Lower lobe of right lung (tissue), 2 donors: ENCODE measurements around the gene MYRIP. TPM values are rescaled to one million over a fixed set of nuclear protein-coding genes. Genes with fewer than 3 reads are reported as not detected.

Experiments
- ATAC-seq, 2 donors: fragments of 200-7000 bp; cut with Tn5 transposase; one replicate each; pipeline ENCODE4 v1.9.1; 2020 to 2022; ENCODE audit warnings: mild to moderate bottlenecking in 2 of 2, moderate library complexity in 2 of 2
- DNase-seq: peaks from one replicate; pipeline ENCODE4 v3.0.0-alpha.2; 2020
- H3K27ac ChIP-seq: fragments of 200-600 bp; one replicate; pipeline ENCODE4 v1.8.0; 2022
- H3K27me3 ChIP-seq: fragments of 200-600 bp; one replicate; pipeline ENCODE4 v1.8.0; 2022; ENCODE audit warnings: low read depth
- H3K36me3 ChIP-seq: fragments of 200-600 bp; one replicate; pipeline ENCODE4 v1.8.0; 2022; ENCODE audit warnings: mild to moderate bottlenecking
- H3K4me1 ChIP-seq: fragments of 200-600 bp; one replicate; pipeline ENCODE4 v1.8.0; 2022
- H3K4me3 ChIP-seq: fragments of 200-600 bp; one replicate; pipeline ENCODE4 v1.8.0; 2022; ENCODE audit warnings: mild to moderate bottlenecking
- H3K9me3 ChIP-seq: fragments of 200-600 bp; one replicate; pipeline ENCODE4 v1.8.0; 2022
- intact Hi-C: fragments of 100-400 bp; cut with DNase I; formaldehyde crosslinking; loops from one replicate; pipeline ENCODE4 v1.11.0; 2022
- total RNA-seq: library from RNA; stranded (reverse); fragmentation: NEBNext Ultra II Directional; extraction: Animal tissue kit (Norgen Biotek cat#: 25700); gene quantifications from one replicate; pipeline ENCODE4 v1.2.1, GENCODE V29; 2021
- TF ChIP-seq, protein P1 (sequence below): fragments of 200-600 bp; IDR thresholded peaks from one replicate; pipeline ENCODE4 v1.8.0; 2022; ENCODE audit warnings: antibody characterized with exemption, mild to moderate bottlenecking
- donor health status: DM: no; HTN: yes; CAD: no; lungs with severe emphysema.

Gene MYRIP
- total RNA-seq, 1 donor from 2014 or later, result 1.8 TPM

DNA sequence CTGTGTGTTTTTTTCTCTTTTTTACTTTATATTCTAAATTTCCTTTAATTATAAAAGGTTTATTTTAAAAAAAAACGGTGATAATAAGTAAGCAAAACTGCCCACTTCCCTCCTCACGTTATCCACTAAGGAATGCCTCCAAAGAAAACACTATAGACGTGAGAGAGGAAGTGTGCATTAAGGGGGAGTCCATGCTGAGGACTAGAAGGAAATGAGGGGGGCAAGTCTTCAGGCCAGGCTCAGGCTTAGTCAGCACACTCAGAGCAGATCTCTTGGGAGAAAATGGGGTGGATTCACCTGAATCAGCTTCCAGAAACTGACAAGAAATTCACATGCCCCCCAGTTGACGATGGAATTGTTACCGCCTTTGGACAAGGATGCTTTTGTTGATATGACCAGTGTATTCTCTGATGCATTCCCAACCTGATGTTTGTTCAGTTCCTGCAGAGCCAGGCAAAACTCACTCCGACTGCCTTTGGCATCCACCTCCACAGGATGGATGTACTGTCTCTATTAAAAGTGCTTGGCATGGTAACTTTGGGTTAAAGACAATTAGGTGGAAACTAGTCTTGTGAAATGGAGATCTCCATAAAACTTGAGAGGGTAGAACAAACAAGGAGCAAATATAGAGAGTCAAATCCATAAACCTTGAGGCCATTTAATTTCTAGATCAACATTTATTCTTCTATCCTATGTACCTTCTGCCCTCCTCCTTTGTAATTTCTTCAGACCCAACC, 167.8 kb downstream of the MYRIP start:
- no peaks in the 10 kb centered on the region for H3K36me3 ChIP-seq
- H3K4me3 ChIP-seq, result no peak overlapping the region
- H3K9me3 ChIP-seq, result no peaks in the 10 kb centered on the region
- ATAC-seq (no peak), DNase-seq (no peak)
- TF ChIP-seq, protein P1, sequence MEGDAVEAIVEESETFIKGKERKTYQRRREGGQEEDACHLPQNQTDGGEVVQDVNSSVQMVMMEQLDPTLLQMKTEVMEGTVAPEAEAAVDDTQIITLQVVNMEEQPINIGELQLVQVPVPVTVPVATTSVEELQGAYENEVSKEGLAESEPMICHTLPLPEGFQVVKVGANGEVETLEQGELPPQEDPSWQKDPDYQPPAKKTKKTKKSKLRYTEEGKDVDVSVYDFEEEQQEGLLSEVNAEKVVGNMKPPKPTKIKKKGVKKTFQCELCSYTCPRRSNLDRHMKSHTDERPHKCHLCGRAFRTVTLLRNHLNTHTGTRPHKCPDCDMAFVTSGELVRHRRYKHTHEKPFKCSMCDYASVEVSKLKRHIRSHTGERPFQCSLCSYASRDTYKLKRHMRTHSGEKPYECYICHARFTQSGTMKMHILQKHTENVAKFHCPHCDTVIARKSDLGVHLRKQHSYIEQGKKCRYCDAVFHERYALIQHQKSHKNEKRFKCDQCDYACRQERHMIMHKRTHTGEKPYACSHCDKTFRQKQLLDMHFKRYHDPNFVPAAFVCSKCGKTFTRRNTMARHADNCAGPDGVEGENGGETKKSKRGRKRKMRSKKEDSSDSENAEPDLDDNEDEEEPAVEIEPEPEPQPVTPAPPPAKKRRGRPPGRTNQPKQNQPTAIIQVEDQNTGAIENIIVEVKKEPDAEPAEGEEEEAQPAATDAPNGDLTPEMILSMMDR, result no peak
- intact Hi-C loops, result no loop called here
- H3K27me3 ChIP-seq, result no peaks in the 10 kb centered on the region
- no peaks in the 10 kb centered on the region for H3K4me1 ChIP-seq
- no peak overlapping the region for H3K27ac ChIP-seq

DNA sequence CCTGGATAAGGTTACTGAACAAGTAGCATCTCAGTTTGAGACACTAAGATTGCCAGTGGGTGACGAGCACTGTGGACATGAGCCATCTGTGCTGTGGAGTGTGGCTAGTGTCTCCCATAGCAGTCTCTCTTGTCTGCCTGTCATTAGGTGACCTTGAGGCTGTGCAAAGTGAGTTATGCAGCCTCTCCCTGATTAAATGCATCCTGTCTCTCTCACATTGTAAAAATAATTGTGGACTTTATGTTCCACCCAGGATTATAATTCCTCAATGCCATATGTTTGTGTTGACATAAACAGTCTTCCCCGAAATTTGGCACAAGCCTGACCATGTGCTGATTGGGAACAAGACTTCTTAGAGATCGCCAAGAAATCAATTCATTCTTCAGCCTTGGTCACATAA, 168.9 kb downstream of the MYRIP start:
- H3K4me1 ChIP-seq, result no peaks in the 10 kb centered on the region
- intact Hi-C loops, result no loop called here
- H3K9me3 ChIP-seq, result no peaks in the 10 kb centered on the region
- TF ChIP-seq, protein P1, result no peak
- DNase-seq (no peak), ATAC-seq (no peak)
- H3K4me3 ChIP-seq, result no peak overlapping the region
- no peaks in the 10 kb centered on the region for H3K36me3 ChIP-seq
- H3K27ac ChIP-seq, result no peak overlapping the region
- no peaks in the 10 kb centered on the region for H3K27me3 ChIP-seq

DNA sequence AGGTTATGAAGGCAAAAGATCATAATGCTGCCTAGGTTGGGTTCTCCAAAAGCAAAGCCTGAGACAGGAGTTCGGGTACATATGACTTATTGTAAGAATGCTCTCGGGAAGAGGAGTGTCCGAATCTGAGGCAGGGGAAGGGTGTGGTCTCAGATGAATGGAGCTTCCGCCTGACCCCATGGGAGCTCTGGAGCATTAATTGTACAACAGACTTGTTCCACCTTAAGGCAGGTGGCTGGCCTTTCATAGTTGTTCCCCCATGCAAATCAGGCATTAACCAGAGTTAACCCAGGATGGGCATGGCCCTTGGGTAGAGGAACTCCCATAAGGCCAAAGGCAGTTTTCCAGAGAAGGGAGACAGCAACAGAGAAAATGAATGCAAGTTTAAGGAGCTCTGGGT, 170.6 kb downstream of the MYRIP start:
- Histone ChIP-seq H3K4me1 (no peaks in the 10 kb centered on the region), H3K4me3 (no peak overlapping the region), H3K27me3 (no peaks in the 10 kb centered on the region), H3K9me3 (no peaks in the 10 kb centered on the region), H3K27ac (no peak overlapping the region), H3K36me3 (no peaks in the 10 kb centered on the region)
- DNase-seq (no peak), ATAC-seq (no peak)
- TF ChIP-seq, protein P1, result no peak
- intact Hi-C loops, result no loop called here

DNA sequence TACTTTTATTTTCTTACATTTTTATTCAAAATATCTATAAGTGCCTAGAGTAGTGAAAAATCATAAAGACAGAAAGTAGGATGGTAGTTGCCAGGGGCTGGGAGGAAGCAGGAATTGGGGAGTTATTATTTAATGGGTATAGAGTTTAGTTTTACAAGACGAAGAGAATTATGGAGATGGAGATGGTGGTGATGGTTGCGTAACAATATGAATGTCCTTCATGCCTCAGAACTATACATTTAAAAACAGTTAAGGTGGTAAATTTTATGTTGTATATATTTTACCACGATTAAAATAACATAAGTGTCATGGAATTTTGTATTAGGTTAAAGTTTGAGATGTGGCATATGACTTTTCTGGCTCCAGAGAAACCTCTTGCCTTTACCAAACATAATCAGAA, 171.4 kb downstream of the MYRIP start:
- Histone ChIP-seq H3K9me3 (no peaks in the 10 kb centered on the region), H3K4me3 (no peak overlapping the region), H3K4me1 (no peaks in the 10 kb centered on the region), H3K36me3 (no peaks in the 10 kb centered on the region), H3K27me3 (no peaks in the 10 kb centered on the region), H3K27ac (no peak overlapping the region)
- TF ChIP-seq, protein P1, result no peak
- DNase-seq, result no peak
- no peak for ATAC-seq
- intact Hi-C loops, result no loop called here

DNA sequence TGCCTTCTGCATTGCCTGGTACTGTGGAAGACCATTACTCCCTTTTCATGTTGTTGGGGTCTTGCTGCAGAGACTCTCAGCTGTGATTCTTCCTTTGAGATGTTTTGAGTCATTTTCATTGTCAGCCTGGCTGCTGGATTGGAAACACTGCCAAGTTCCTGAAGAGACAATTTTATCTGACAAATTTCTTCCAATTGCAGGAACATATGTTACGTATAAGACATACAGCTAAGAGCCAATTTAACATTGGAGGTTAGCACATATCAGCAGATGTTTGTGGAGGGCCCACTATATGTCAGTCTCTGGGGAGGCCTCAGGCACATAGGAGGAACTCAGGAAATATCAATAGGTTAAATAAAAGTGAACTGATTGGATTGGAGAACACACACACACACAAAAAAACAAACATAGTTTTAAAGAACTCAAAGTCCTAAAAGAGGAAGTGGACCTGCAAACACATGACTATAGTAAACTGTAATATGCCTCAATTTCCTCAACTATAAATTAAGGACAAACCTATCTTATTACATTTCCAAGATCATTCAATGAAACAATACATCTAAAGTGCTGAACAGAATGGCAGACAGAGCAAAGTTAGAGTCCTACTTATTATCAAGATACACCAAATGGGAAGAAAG, 172.3 kb downstream of the MYRIP start:
- no peak overlapping the region for H3K4me3 ChIP-seq
- no peaks in the 10 kb centered on the region for H3K4me1 ChIP-seq
- no peaks in the 10 kb centered on the region for H3K36me3 ChIP-seq
- intact Hi-C loops, result no loop called here
- TF ChIP-seq, protein P1, result no peak
- ATAC-seq (no peak), DNase-seq (no peak)
- no peaks in the 10 kb centered on the region for H3K27me3 ChIP-seq
- no peaks in the 10 kb centered on the region for H3K9me3 ChIP-seq
- no peak overlapping the region for H3K27ac ChIP-seq
